A549 (cell line): ENCODE measurements around the gene VCX. TPM values are rescaled to one million over a fixed set of nuclear protein-coding genes. Genes with fewer than 3 reads are reported as not detected.

Experiments
- ATAC-seq, 2 experiments: fragments of 200-7000 bp in 1 of 2; fragments of >200 bp in 1 of 2; cut with Nextera tagmentation in 1 of 2; cut with Tn5 transposase in 1 of 2; 3 replicates each; pipeline versions ENCODE4 v1.8.0 to v1.9.1; 2018 to 2020; ENCODE audit warnings: mild to moderate bottlenecking in 1 of 2, moderate library complexity in 1 of 2
- CTCF ChIA-PET: fragments of 300-600 bp; sonication (Branson Sonifier 250); formaldehyde crosslinking; extraction: SDS; loops from one replicate; lab custom pipeline; 2021; ENCODE audit warnings: antibody characterized with exemption, inconsistent platforms; lab: Yijun Ruan, JAX
- POLR2A ChIA-PET: fragments of 350-600 bp; formaldehyde crosslinking; extraction: SDS; loops from one replicate; lab custom pipeline; 2021; ENCODE audit warnings: antibody characterized with exemption, inconsistent platforms; lab: Yijun Ruan, JAX
- DNase-seq, 2 experiments: peaks; one replicate each; pipeline versions ENCODE4 v3.0.0 to v3.0.0-alpha.2; 2011 to 2016; ENCODE audit warnings: low read depth in 1 of 2, low spot score in 1 of 2
- FAIRE-seq: peaks from 2 replicates; lab custom pipeline; 2011; peaks lifted over from hg19 to GRCh38; lab: Jason Lieb, UNC
- H3K27ac ChIP-seq, 2 experiments: fragments of >200 bp; sonication (Bioruptor Twin); formaldehyde crosslinking; 3 replicates each; pipeline ENCODE4 v1.5.1; 2016 to 2017
- H3K4me1 ChIP-seq: fragments of >200 bp; sonication (Bioruptor Twin); formaldehyde crosslinking; 3 replicates; pipeline ENCODE4 v1.6.1; 2016
- H3K4me2 ChIP-seq: fragments of >200 bp; sonication (Bioruptor Twin); formaldehyde crosslinking; 3 replicates; pipeline ENCODE4 v1.6.1; 2016
- H3K4me3 ChIP-seq: fragments of >200 bp; sonication (Bioruptor Twin); formaldehyde crosslinking; 3 replicates; pipeline ENCODE4 v1.5.1; 2016
- H3K9me3 ChIP-seq: fragments of >200 bp; sonication (Bioruptor Twin); formaldehyde crosslinking; 3 replicates; pipeline ENCODE4 v1.6.1; 2016
- ATOH8 ChIP-seq: fragments of 250-450 bp; sonication (Bioruptor Pico); IDR thresholded peaks from 2 replicates; pipeline ENCODE4 v1.5.0; 2020; ENCODE audit warnings: low read depth, mild to moderate bottlenecking, moderate library complexity
- BHLHE40 ChIP-seq: IDR thresholded peaks from 2 replicates; pipeline ENCODE4 v1.6.1; 2012; ENCODE audit warnings: low read depth, low read length, inconsistent platforms
- CTCF ChIP-seq: fragments of >200 bp; sonication (Bioruptor Twin); formaldehyde crosslinking; IDR thresholded peaks from 3 replicates; pipeline ENCODE4 v1.5.1; 2016
- EHF ChIP-seq: fragments of 250-450 bp; sonication (Bioruptor Pico); IDR thresholded peaks from 2 replicates; pipeline ENCODE4 v1.5.0; 2020; ENCODE audit warnings: mild to moderate bottlenecking
- EP300 ChIP-seq, 2 experiments: fragments of >200 bp; sonication (Bioruptor Twin); formaldehyde crosslinking; IDR thresholded peaks; 2 replicates in 1 of 2; 3 replicates in 1 of 2; pipeline ENCODE4 v1.6.1; 2016 to 2017
- ESRRA ChIP-seq: fragments of 150-350 bp; IDR thresholded peaks from 2 replicates; pipeline ENCODE4 v1.6.1; 2014; ENCODE audit warnings: mild to moderate bottlenecking, low read length, borderline replicate concordance
- GATA3 ChIP-seq: IDR thresholded peaks from 2 replicates; pipeline ENCODE4 v1.6.1; 2012; ENCODE audit warnings: borderline replicate concordance
- JUN ChIP-seq, 2 experiments: fragments of >200 bp; sonication (Bioruptor Twin); formaldehyde crosslinking; IDR thresholded peaks; 2 replicates in 1 of 2; 3 replicates in 1 of 2; pipeline ENCODE4 v1.6.1; 2016 to 2017
- NR3C1 ChIP-seq: fragments of >200 bp; sonication (Bioruptor Twin); formaldehyde crosslinking; IDR thresholded peaks from 3 replicates; pipeline ENCODE4 v1.6.1; 2017
- POLR2AphosphoS2 ChIP-seq: conservative IDR thresholded peaks from 2 replicates; pipeline ENCODE4 v1.6.1; 2012; ENCODE audit warnings: low read length, improper control_type of control experiment, inconsistent platforms
- TP53 ChIP-seq: fragments of 250-450 bp; sonication (Bioruptor Pico); IDR thresholded peaks from 2 replicates; pipeline ENCODE4 v1.5.0; 2021; ENCODE audit warnings: mild to moderate bottlenecking, moderate library complexity
- ZC3H11A ChIP-seq: fragments of 450-650 bp; IDR thresholded peaks from 2 replicates; pipeline ENCODE4 v1.6.1; 2014; ENCODE audit warnings: antibody characterized with exemption, mild to moderate bottlenecking
- WGBS: methylation state at CpG from one replicate; pipeline ENCODE4 v1.1.6; 2017; ENCODE audit errors: missing lambda C conversion rate; 5-methylcytosine and 5-hydroxymethylcytosine counted together
- polyA plus RNA-seq, 4 experiments: library from polyadenylated mRNA; depleted of rRNA in 3 of 4; stranded (reverse); fragments of >200 nt; fragmentation: RNase III in 1 of 4; extraction: RNeasy Plus Mini Kit Qiagen cat#74134 plus additional on column Dnase treatment in 1 of 4; gene quantifications; 2 replicates in 3 of 4; 3 replicates in 1 of 4; pipeline ENCODE4 v1.2.3, GENCODE V29; 2011 to 2017
- TF ChIP-seq, protein P1 (sequence below): fragments of 250-450 bp; sonication (Bioruptor Pico); IDR thresholded peaks from 2 replicates; pipeline ENCODE4 v1.5.0; 2021; ENCODE audit warnings: mild to moderate bottlenecking, moderate library complexity, borderline replicate concordance
- TF ChIP-seq, protein P2 (sequence below): fragments of 450-650 bp; IDR thresholded peaks from 2 replicates; pipeline ENCODE4 v1.6.1; 2014; ENCODE audit warnings: antibody characterized with exemption
- TF ChIP-seq, protein P3 (sequence below): fragments of 150-350 bp; IDR thresholded peaks from 2 replicates; pipeline ENCODE4 v1.6.1; 2014; ENCODE audit warnings: low read depth, mild to moderate bottlenecking, low read length

The VCX gene
- polyA plus RNA-seq, 2 of the 4 experiments (the other 2 are of a cell fraction), result not detected

GRCh38 chrX:7891928-7892327, 49.0 kb downstream of the VCX start:
- no peak overlapping the region for H3K27ac ChIP-seq
- no peak overlapping the region for H3K4me3 ChIP-seq
- ChIA-PET POLR2A (no interaction called here), CTCF (no interaction called here)
- TF ChIP-seq CTCF, result no peak
- TF ChIP-seq JUN (IDR thresholded peaks at IDR 0.05), result no peak
- TF ChIP-seq ATOH8 (CRISPR knock-in tag), result no peak
- no peak for TF ChIP-seq ZC3H11A
- TF ChIP-seq ESRRA, result no peak
- no peak for TF ChIP-seq EHF
- no peak for TF ChIP-seq TP53 (CRISPR knock-in tag)
- no peak for TF ChIP-seq BHLHE40
- TF ChIP-seq NR3C1, result no peak
- TF ChIP-seq POLR2AphosphoS2, result no peak
- no peak for TF ChIP-seq GATA3
- no peak for TF ChIP-seq EP300 (IDR thresholded peaks at IDR 0.05)
- TF ChIP-seq, protein P1, sequence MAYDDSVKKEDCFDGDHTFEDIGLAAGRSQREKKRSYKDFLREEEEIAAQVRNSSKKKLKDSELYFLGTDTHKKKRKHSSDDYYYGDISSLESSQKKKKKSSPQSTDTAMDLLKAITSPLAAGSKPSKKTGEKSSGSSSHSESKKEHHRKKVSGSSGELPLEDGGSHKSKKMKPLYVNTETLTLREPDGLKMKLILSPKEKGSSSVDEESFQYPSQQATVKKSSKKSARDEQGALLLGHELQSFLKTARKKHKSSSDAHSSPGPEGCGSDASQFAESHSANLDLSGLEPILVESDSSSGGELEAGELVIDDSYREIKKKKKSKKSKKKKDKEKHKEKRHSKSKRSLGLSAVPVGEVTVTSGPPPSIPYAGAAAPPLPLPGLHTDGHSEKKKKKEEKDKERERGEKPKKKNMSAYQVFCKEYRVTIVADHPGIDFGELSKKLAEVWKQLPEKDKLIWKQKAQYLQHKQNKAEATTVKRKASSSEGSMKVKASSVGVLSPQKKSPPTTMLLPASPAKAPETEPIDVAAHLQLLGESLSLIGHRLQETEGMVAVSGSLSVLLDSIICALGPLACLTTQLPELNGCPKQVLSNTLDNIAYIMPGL (CRISPR knock-in tag), result no peak
- TF ChIP-seq, protein P2, sequence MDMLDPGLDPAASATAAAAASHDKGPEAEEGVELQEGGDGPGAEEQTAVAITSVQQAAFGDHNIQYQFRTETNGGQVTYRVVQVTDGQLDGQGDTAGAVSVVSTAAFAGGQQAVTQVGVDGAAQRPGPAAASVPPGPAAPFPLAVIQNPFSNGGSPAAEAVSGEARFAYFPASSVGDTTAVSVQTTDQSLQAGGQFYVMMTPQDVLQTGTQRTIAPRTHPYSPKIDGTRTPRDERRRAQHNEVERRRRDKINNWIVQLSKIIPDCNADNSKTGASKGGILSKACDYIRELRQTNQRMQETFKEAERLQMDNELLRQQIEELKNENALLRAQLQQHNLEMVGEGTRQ, result no peak
- TF ChIP-seq, protein P3, sequence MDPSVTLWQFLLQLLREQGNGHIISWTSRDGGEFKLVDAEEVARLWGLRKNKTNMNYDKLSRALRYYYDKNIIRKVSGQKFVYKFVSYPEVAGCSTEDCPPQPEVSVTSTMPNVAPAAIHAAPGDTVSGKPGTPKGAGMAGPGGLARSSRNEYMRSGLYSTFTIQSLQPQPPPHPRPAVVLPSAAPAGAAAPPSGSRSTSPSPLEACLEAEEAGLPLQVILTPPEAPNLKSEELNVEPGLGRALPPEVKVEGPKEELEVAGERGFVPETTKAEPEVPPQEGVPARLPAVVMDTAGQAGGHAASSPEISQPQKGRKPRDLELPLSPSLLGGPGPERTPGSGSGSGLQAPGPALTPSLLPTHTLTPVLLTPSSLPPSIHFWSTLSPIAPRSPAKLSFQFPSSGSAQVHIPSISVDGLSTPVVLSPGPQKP, result no peak
- no peak overlapping the region for H3K4me2 ChIP-seq
- FAIRE-seq (no peak), DNase-seq (no peak), ATAC-seq (no peak)
- H3K9me3 ChIP-seq, result no peaks in the 10 kb centered on the region
- WGBS, result 22% methylated on average over 9 of the region's 9 CpGs
- no peaks in the 10 kb centered on the region for H3K4me1 ChIP-seq

Other genes with a start within 250 kb of the VCX start
- gene PNPLA4, start 84.2 kb downstream of the VCX start, polyA plus RNA-seq (2011; rRNA removed), result 20.7 and 24.7 TPM in 2 replicates
- gene PNPLA4, start 84.2 kb downstream of the VCX start, polyA plus RNA-seq (2017; fragmentation: RNase III; extraction: RNeasy Plus Mini Kit Qiagen cat#74134 plus additional on column Dnase treatment), result 9.7 to 10.7 TPM (median 9.8 TPM) in 3 replicates